Measurements from ENCODE around the gene NFKBIB.

GRCh38 chr19:38880076-38880881 is 19.5 kb upstream of the NFKBIB start:
- TF ChIP-seq CTCF (IDR thresholded peaks at IDR 0.05) (no peak), POLR2AphosphoS5 (IDR thresholded peaks at IDR 0.05) (no peak)
